MG63 (cell line): ENCODE results near the gene LRRC71. TPM values are rescaled to one million over a fixed set of nuclear protein-coding genes. Genes with fewer than 3 reads are reported as not detected.

Source experiments
- DNase-seq: peaks from one replicate; pipeline ENCODE4 v3.0.0-alpha.2; 2020
- H3K27me3 ChIP-seq: fragments of 250-450 bp; sonication (Bioruptor Pico); 2 replicates; pipeline ENCODE4 v1.5.1; 2020; ENCODE audit warnings: mild to moderate bottlenecking, moderate library complexity
- H3K36me3 ChIP-seq: fragments of 250-450 bp; sonication (Bioruptor Pico); 2 replicates; pipeline ENCODE4 v1.5.1; 2020; ENCODE audit warnings: mild to moderate bottlenecking, moderate library complexity
- H3K4me3 ChIP-seq: fragments of 250-450 bp; sonication (Bioruptor Pico); 2 replicates; pipeline ENCODE4 v1.5.1; 2020; ENCODE audit warnings: mild to moderate bottlenecking, moderate library complexity
- H3K9me3 ChIP-seq: fragments of 250-450 bp; sonication (Bioruptor Pico); 2 replicates; pipeline ENCODE4 v1.5.1; 2020; ENCODE audit warnings: mild to moderate bottlenecking, moderate library complexity
- total RNA-seq: library from RNA; depleted of rRNA; stranded (reverse); fragments of >200 nt; shearing (Covaris generic); gene quantifications from 2 replicates; pipeline ENCODE4 v1.2.3, GENCODE V29; 2014; ENCODE audit warnings: low replicate concordance; rRNA removed

Gene LRRC71
- total RNA-seq, 1 experiment from 2014 or later, result not detected

DNA sequence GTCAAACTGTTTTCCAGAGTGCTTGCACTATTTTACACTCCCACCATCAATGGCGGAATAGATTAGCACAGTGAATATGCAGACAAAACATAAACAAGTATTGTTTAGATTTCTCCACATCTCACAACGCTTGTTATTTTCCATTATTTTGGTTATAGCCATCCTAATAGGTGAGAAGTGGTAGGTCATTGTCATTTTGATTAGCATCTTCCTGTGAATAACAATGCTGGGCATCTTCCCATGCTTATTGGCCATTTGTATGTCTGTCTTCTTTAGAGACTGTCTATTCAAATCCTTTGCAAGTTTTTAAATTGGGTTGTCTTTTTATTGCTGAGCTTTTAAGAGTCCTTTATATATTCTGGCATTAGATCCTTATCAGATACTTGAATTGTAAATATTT is 54.7 kb downstream of the LRRC71 start:
- Histone ChIP-seq H3K27me3 (no peaks in the 10 kb centered on the region), H3K36me3 (peaks cover 63% of the 10 kb centered on the region), H3K9me3 (no peaks in the 10 kb centered on the region), H3K4me3 (no peak overlapping the region)
- DNase-seq, result no peak

DNA sequence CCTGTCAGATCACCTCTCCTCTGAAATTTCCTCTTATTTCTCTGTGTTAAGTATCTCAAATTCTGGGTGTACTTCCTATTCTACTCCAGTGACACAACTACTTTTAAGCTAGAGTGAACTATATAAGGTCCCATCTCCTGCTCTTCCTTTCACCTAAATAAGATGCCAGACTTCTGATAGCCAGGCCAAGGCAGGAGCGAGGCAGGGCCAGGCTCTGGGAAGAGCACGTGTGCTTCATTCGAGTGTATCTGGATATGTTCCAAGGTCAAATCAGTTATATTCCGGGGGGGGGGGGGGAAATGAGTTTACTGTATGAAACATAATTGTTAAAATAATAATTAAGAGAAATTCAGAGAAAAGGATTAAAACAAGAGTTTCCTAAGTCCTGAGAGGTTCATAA is 60.1 kb downstream of the LRRC71 start:
- Histone ChIP-seq H3K9me3 (no peaks in the 10 kb centered on the region), H3K27me3 (no peaks in the 10 kb centered on the region), H3K36me3 (peaks cover 33% of the 10 kb centered on the region), H3K4me3 (no peak overlapping the region)
- DNase-seq, result no peak

Other genes starting within 250 kb of the LRRC71 start
- 0.03 TPM in 1 of 2 replicates, not detected in the other for gene NES, start 243.2 kb upstream of the LRRC71 start, total RNA-seq
- gene CRABP2, start 215.0 kb upstream of the LRRC71 start, total RNA-seq, result 57.8 and 62.8 TPM in 2 replicates
- 10.0 and 20.8 TPM in 2 replicates for gene METTL25B, start 192.2 kb upstream of the LRRC71 start, total RNA-seq
- gene ISG20L2, start 191.9 kb upstream of the LRRC71 start, total RNA-seq, result 15.6 and 38.7 TPM in 2 replicates
- gene MRPL24, start 179.5 kb upstream of the LRRC71 start, total RNA-seq, result 189 and 246 TPM in 2 replicates
- 565 and 817 TPM in 2 replicates for gene HDGF, start 169.0 kb upstream of the LRRC71 start, total RNA-seq
- 56.9 and 65.6 TPM in 2 replicates for gene PRCC, start 153.1 kb upstream of the LRRC71 start, total RNA-seq
- not detected in 2 replicates for gene SH2D2A, start 103.8 kb upstream of the LRRC71 start, total RNA-seq
- gene INSRR, start 61.5 kb upstream of the LRRC71 start, total RNA-seq, result not detected in 2 replicates
- gene NTRK1, start 59.8 kb upstream of the LRRC71 start, total RNA-seq, result not detected in 2 replicates
- gene PEAR1, start 26.9 kb upstream of the LRRC71 start, total RNA-seq, result 0.46 TPM in 1 of 2 replicates, not detected in the other
- gene ARHGEF11, start 125.1 kb downstream of the LRRC71 start, total RNA-seq, result 15.3 and 31.2 TPM in 2 replicates
- not detected in 2 replicates for gene ETV3L, start 179.2 kb downstream of the LRRC71 start, total RNA-seq
- gene ETV3, start 217.8 kb downstream of the LRRC71 start, total RNA-seq, result 6.6 and 7.3 TPM in 2 replicates